Measurements from ENCODE around the gene KIF12.

The KIF12 gene

DNA sequence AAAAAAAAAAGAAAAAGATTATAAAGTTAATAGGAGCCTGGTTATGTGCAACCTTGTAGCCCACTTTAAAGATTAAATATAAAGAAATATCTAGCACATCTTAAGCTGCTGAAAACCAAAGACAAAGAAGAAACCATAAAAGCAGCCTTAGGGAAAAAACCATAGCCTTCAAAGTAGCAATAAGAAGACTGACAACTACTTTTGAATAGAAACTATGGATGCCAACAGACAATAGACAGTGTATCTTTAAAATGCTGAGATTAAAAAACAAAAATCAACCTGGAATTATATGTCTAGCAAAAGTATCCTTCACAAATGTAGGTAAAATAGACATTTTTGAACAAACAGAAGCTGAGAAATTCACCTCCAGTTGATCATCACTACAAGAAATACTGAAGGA, 3.4 kb upstream of the KIF12 start:
- Histone ChIP-seq H3K36me3 (ENCODE audit: insufficient read depth, low read length) (no peaks in the 10 kb centered on the region), H2AFZ (ENCODE audit: low read length) (no peak overlapping the region), H3K4me1 (ENCODE audit: insufficient read depth, low read length, severe bottlenecking) (no peaks in the 10 kb centered on the region), H3K9ac (ENCODE audit: low read length) (no peak overlapping the region), H3K79me2 (ENCODE audit: insufficient read depth, low read length) (no peaks in the 10 kb centered on the region), H3F3A (ENCODE audit: insufficient read depth, low read length) (no peaks in the 10 kb centered on the region), H3K4me3 (ENCODE audit: low read depth, low read length, poor library complexity, severe bottlenecking) (no peak overlapping the region), H3K9me3 (ENCODE audit: low read length) (no peaks in the 10 kb centered on the region; the same call in 1 of the 2 replicates), H3K9me2 (ENCODE audit: low read depth, low read length) (no peaks in the 10 kb centered on the region), H3K27ac (ENCODE audit: low read depth, low read length, poor library complexity, severe bottlenecking) (no peak overlapping the region), H4K20me1 (ENCODE audit: insufficient read depth, low read length) (no peaks in the 10 kb centered on the region), H3K4me2 (ENCODE audit: low read length) (no peak overlapping the region), H3K27me3 (ENCODE audit: insufficient read depth, low read length) (no peaks in the 10 kb centered on the region)
- TF ChIP-seq EZH2 (IDR thresholded peaks at IDR 0.05; ENCODE audit: borderline replicate concordance, low read length) = no peak
- TF ChIP-seq CTCF (IDR thresholded peaks at IDR 0.05; ENCODE audit: low read length) = no peak

- no peaks in the 10 kb centered on the region for H3K9me2 ChIP-seq (ENCODE audit: low read depth, low read length)
- no peak overlapping the region for H3K9ac ChIP-seq (ENCODE audit: low read length)
These were observed 1.4 kb upstream of the KIF12 start for GRCh38 chr9:114100536-114100935.

GRCh38 chr9:114099669-114100270, 678 bp upstream of the KIF12 start:
- no peak for TF ChIP-seq CTCF (IDR thresholded peaks at IDR 0.05; ENCODE audit: low read length)
- TF ChIP-seq EZH2 (IDR thresholded peaks at IDR 0.05; ENCODE audit: borderline replicate concordance, low read length) = no peak
- Histone ChIP-seq H3K4me1 (ENCODE audit: insufficient read depth, low read length, severe bottlenecking) (no peaks in the 10 kb centered on the region), H3K27ac (ENCODE audit: low read depth, low read length, poor library complexity, severe bottlenecking) (no peak overlapping the region), H3K27me3 (ENCODE audit: insufficient read depth, low read length) (no peaks in the 10 kb centered on the region), H4K20me1 (ENCODE audit: insufficient read depth, low read length) (no peaks in the 10 kb centered on the region), H3K9me3 (ENCODE audit: low read length) (no peaks in the 10 kb centered on the region; the same call in 1 of the 2 replicates), H3K9ac (ENCODE audit: low read length) (no peak overlapping the region), H3K4me2 (ENCODE audit: low read length) (no peak overlapping the region), H3K9me2 (ENCODE audit: low read depth, low read length) (no peaks in the 10 kb centered on the region), H3K4me3 (ENCODE audit: low read depth, low read length, poor library complexity, severe bottlenecking) (no peak overlapping the region), H3K36me3 (ENCODE audit: insufficient read depth, low read length) (no peaks in the 10 kb centered on the region), H3K79me2 (ENCODE audit: insufficient read depth, low read length) (no peaks in the 10 kb centered on the region), H2AFZ (ENCODE audit: low read length) (no peak overlapping the region), H3F3A (ENCODE audit: insufficient read depth, low read length) (no peaks in the 10 kb centered on the region)

More at GRCh38 chr9:114100536-114100935, 1.4 kb upstream of the KIF12 start:
- Histone ChIP-seq H3K9me3 (ENCODE audit: low read length) (no peaks in the 10 kb centered on the region; the same call in 1 of the 2 replicates), H3K79me2 (ENCODE audit: insufficient read depth, low read length) (no peaks in the 10 kb centered on the region), H3K4me2 (ENCODE audit: low read length) (no peak overlapping the region), H3K27me3 (ENCODE audit: insufficient read depth, low read length) (no peaks in the 10 kb centered on the region), H3K4me3 (ENCODE audit: low read depth, low read length, poor library complexity, severe bottlenecking) (no peak overlapping the region), H3K27ac (ENCODE audit: low read depth, low read length, poor library complexity, severe bottlenecking) (no peak overlapping the region), H2AFZ (ENCODE audit: low read length) (no peak overlapping the region), H3K36me3 (ENCODE audit: insufficient read depth, low read length) (no peaks in the 10 kb centered on the region), H3K4me1 (ENCODE audit: insufficient read depth, low read length, severe bottlenecking) (no peaks in the 10 kb centered on the region), H4K20me1 (ENCODE audit: insufficient read depth, low read length) (no peaks in the 10 kb centered on the region), H3F3A (ENCODE audit: insufficient read depth, low read length) (no peaks in the 10 kb centered on the region)
- TF ChIP-seq EZH2 (IDR thresholded peaks at IDR 0.05; ENCODE audit: borderline replicate concordance, low read length) (no peak), CTCF (IDR thresholded peaks at IDR 0.05; ENCODE audit: low read length) (no peak)
